DOHH2 (cell line): ENCODE measurements around the gene RORC.

Experiments used
- H3F3A ChIP-seq: fragments of 200-600 bp; sonication (generic), shearing (Covaris generic); 2 replicates; pipeline ENCODE4 v1.6.0; 2016; ENCODE audit warnings: antibody characterized with exemption, mild to moderate bottlenecking; ENCODE audit not compliant: control insufficient read depth, insufficient read depth
- H3K27ac ChIP-seq: fragments of 200-600 bp; sonication (generic); 2 replicates; pipeline ENCODE4 v1.5.1; 2014; ENCODE audit warnings: low read depth, mild to moderate bottlenecking, low read length, moderate library complexity
- H3K27me3 ChIP-seq: fragments of 200-600 bp; sonication (generic); 2 replicates; pipeline ENCODE4 v1.6.1; 2014; ENCODE audit warnings: mild to moderate bottlenecking, low read length, mixed read lengths; ENCODE audit not compliant: control insufficient read depth
- H3K36me3 ChIP-seq: fragments of 200-600 bp; sonication (generic); 2 replicates; pipeline ENCODE4 v1.6.1; 2014; ENCODE audit warnings: mild to moderate bottlenecking, low read length, moderate library complexity, mixed read lengths; ENCODE audit not compliant: control insufficient read depth
- H3K4me1 ChIP-seq: fragments of 200-600 bp; sonication (generic); 2 replicates; pipeline ENCODE4 v1.6.1; 2014; ENCODE audit warnings: mild to moderate bottlenecking, low read length, mixed read lengths; ENCODE audit not compliant: control insufficient read depth
- H3K4me2 ChIP-seq: fragments of 200-600 bp; sonication (generic); 2 replicates; pipeline ENCODE4 v1.6.0; 2014; ENCODE audit warnings: mild to moderate bottlenecking, low read length, moderate library complexity
- H3K4me3 ChIP-seq: fragments of 200-600 bp; sonication (generic); 2 replicates; pipeline ENCODE4 v1.5.1; 2014; ENCODE audit warnings: mild to moderate bottlenecking, low read length, mixed read lengths
- H3K79me2 ChIP-seq: fragments of 200-600 bp; sonication (generic); 2 replicates; pipeline ENCODE4 v1.6.1; 2014; ENCODE audit warnings: mild to moderate bottlenecking, low read length, mixed read lengths; ENCODE audit not compliant: control insufficient read depth
- H3K9me2 ChIP-seq: fragments of 200-600 bp; sonication (generic); replicated peaks from 2 replicates; pipeline ENCODE4 v1.6.1; 2014; ENCODE audit warnings: mild to moderate bottlenecking, low read length, mixed read lengths; ENCODE audit not compliant: control insufficient read depth
- H3K9me3 ChIP-seq: fragments of 200-600 bp; sonication (generic); 2 replicates; pipeline ENCODE4 v1.6.1; 2014; ENCODE audit warnings: antibody characterized with exemption, low read length, mixed read lengths; ENCODE audit not compliant: control insufficient read depth, insufficient read depth
- H4K20me1 ChIP-seq: fragments of 200-600 bp; sonication (generic); 2 replicates; pipeline ENCODE4 v1.6.0; 2014; ENCODE audit warnings: low read depth, mild to moderate bottlenecking, antibody characterized with exemption, low read length, moderate library complexity; ENCODE audit not compliant: control insufficient read depth, insufficient read depth
- CTCF ChIP-seq: fragments of 200-600 bp; sonication (generic); IDR thresholded peaks from one replicate; pipeline ENCODE4 v1.5.1; 2014; ENCODE audit warnings: antibody characterized with exemption, mild to moderate bottlenecking, low read depth, low read length; ENCODE audit not compliant: poor library complexity, severe bottlenecking
- EZH2phosphoT487 ChIP-seq: fragments of 200-600 bp; sonication (generic); IDR thresholded peaks from 2 replicates; pipeline ENCODE4 v1.6.1; 2017; ENCODE audit warnings: borderline replicate concordance, mild to moderate bottlenecking, antibody characterized with exemption, low read length, moderate library complexity, mixed read lengths

The RORC gene

GRCh38 chr1:151854658-151855057, 23.1 kb upstream of the RORC start:
- TF ChIP-seq CTCF = no peak
- TF ChIP-seq EZH2phosphoT487 = no peak
- no peaks in the 10 kb centered on the region for H3K79me2 ChIP-seq

GRCh38 chr1:151853411-151853943, 21.9 kb upstream of the RORC start, which contains the start of gene THEM5:
TSS of gene THEM5 (minus strand) at chr1:151853712. CDS start at chr1:151853565, 147 bp downstream.
- no peaks in the 10 kb centered on the region for H3F3A ChIP-seq
- H3K4me2 ChIP-seq = no peak within 1 kb of the TSS
- no peak within 1 kb of the TSS for H3K4me3 ChIP-seq
- no peak for TF ChIP-seq CTCF
- H3K9me3 ChIP-seq = no peaks in the 10 kb centered on the region
- no peaks in the 10 kb centered on the region for H3K9me2 ChIP-seq
- no peaks in the 10 kb centered on the region for H3K79me2 ChIP-seq
- H3K36me3 ChIP-seq = no peaks in the 10 kb centered on the region
- no peaks in the 10 kb centered on the region for H3K4me1 ChIP-seq
- no peaks in the 10 kb centered on the region for H4K20me1 ChIP-seq
- H3K27me3 ChIP-seq = peaks cover 11% of the 10 kb centered on the region
- H3K27ac ChIP-seq = no peak within 1 kb of the TSS

More at GRCh38 chr1:151854658-151855057, 23.1 kb upstream of the RORC start:
- Histone ChIP-seq H4K20me1 (no peaks in the 10 kb centered on the region), H3K27me3 (peaks cover 6% of the 10 kb centered on the region), H3K4me1 (peaks cover 2% of the 10 kb centered on the region), H3K9me2 (no peaks in the 10 kb centered on the region), H3K27ac (no peak overlapping the region), H3K9me3 (no peaks in the 10 kb centered on the region), H3K4me2 (no peak overlapping the region), H3K36me3 (no peaks in the 10 kb centered on the region), H3F3A (no peaks in the 10 kb centered on the region), H3K4me3 (no peak overlapping the region)

- TF ChIP-seq EZH2phosphoT487 = no peak
- no peak for TF ChIP-seq CTCF
- Histone ChIP-seq H3K27me3 (peaks cover 19% of the 10 kb centered on the region), H3K4me1 (no peaks in the 10 kb centered on the region)
Measured at GRCh38 chr1:151852733-151853132, 21.1 kb upstream of the RORC start.

GRCh38 chr1:151851886-151852285, 20.3 kb upstream of the RORC start:
- H3K4me2 ChIP-seq = no peak overlapping the region

More at GRCh38 chr1:151852733-151853132, 21.1 kb upstream of the RORC start:
- Histone ChIP-seq H4K20me1 (no peaks in the 10 kb centered on the region), H3F3A (no peaks in the 10 kb centered on the region), H3K9me2 (no peaks in the 10 kb centered on the region), H3K79me2 (no peaks in the 10 kb centered on the region), H3K27ac (no peak overlapping the region), H3K9me3 (no peaks in the 10 kb centered on the region), H3K4me2 (no peak overlapping the region), H3K4me3 (no peak overlapping the region), H3K36me3 (no peaks in the 10 kb centered on the region)

More at GRCh38 chr1:151851886-151852285, 20.3 kb upstream of the RORC start:
- no peaks in the 10 kb centered on the region for H3K36me3 ChIP-seq
- no peaks in the 10 kb centered on the region for H4K20me1 ChIP-seq
- no peaks in the 10 kb centered on the region for H3K4me1 ChIP-seq
- no peaks in the 10 kb centered on the region for H3K79me2 ChIP-seq
- peaks cover 19% of the 10 kb centered on the region for H3K27me3 ChIP-seq
- H3K4me3 ChIP-seq = no peak overlapping the region
- H3K9me3 ChIP-seq = no peaks in the 10 kb centered on the region
- H3F3A ChIP-seq = no peaks in the 10 kb centered on the region
- TF ChIP-seq CTCF (no peak), EZH2phosphoT487 (no peak)
- no peaks in the 10 kb centered on the region for H3K9me2 ChIP-seq
- no peak overlapping the region for H3K27ac ChIP-seq
